Stimulated activated CD4-positive, alpha-beta T cell treated with anti-CD3 and anti-CD28 coated beads, Interleukin-1b, Interleukin-23, amount 100 ng/mL, for 24 hours (primary cell): ENCODE results near the gene ALG8.
"Not testable (repeated sequence)": the region's sequence is repeated elsewhere in the genome, so short reads cannot be mapped to it uniquely, and the experiment has no call there.

Experiments used
- DNase-seq, 4 experiments: peaks; one replicate each; pipeline ENCODE4 v3.0.0-alpha.2; 2020; ENCODE audit warnings: low read depth in 4 of 4, low spot score in 1 of 4

The ALG8 gene

DNA sequence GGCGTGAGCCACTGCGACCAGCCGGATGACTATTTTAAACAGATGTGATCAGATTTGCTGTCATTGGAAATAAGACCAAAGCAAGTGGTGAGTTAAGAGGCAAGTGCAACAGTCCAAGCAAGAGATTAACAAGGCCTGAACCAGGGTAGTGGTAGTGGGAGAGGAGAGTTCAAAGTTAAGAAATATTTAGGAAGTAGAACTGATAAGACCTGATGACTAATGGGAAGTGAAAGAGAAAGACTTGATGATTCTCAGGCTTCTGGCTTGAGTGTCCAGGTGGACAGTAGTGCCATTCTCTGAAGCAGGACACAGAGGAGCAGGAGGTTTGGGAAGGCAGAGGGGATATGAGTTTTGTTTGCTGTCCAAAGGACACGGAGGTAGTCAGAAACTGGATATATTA, 67.0 kb downstream of the ALG8 start:
- no peak for DNase-seq

DNA sequence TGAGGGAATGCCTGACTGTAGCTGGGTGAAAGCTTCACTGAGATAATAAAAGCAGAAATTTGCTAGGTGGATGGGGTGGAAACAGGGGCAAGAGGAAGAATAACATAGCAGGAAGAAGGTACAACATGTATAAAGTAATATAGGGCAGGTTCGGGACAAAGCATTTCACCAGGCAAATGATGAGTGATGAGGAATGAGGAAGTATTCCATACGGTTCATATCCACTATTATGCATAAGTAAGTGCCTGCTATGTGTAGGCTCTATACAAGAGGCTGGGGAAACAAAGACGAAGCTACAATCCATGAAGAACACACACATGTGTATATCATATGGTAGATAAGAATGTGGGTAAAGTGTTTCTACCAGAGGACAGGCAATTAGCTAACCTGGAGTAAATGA, 67.7 kb downstream of the ALG8 start:
- DNase-seq: no peak

DNA sequence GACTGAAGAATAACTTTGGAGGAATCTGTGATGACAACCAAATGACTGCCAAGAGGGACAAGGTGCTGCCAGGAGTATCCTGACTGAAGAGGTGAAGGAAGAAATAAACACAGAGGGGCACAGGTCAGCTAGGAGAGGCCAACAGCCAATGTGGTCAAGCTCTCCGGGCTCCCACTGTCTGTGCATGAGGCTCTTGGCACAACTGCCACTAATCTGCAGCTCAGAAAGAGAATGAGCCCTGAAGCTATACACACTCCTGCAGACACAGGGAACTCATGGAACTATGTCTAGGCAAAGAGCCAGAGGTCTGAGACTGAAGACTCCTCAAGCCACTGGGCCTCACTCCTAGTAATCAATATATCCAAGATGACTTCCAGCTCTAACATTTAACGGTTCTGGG, 68.8 kb downstream of the ALG8 start:
- no peak for DNase-seq

DNA sequence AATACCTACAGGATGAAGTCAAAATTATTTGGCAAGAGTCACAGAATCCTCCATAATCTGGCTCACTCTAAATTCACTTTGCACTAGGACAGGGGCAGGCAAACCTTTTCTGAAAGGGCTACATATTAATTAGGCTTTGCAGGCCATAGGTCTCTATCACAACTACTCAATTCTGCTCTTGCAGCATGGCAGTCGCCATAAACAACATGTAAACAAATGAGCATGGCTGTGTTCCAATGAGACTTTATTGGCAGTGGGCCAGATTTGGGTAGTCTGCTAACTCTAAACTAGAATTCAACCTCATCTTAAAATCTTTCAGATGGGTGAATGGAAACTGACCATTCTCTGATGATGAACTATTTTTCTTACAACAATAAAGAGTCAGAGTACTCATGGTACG, 70.0 kb downstream of the ALG8 start:
- no peak for DNase-seq

DNA sequence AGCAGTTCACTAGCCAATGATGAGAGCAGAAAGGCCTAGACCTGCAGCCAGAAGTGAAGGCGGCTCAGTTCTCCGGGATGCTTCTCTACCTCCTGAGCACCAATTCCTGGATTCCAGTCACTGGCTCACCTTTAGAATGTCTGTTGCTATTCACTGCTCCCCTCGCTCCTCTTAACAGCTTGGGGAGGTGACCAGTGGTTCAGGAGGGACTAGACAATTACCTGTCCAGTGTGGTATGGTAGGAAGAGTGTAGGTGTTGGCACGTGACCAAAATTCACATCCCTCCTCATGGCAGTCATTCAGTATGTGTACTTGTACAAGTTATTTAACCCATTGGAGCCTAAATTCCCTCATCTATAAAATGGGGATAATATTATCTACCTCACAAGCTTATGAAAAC, 71.7 kb downstream of the ALG8 start:
- no peak for DNase-seq

DNA sequence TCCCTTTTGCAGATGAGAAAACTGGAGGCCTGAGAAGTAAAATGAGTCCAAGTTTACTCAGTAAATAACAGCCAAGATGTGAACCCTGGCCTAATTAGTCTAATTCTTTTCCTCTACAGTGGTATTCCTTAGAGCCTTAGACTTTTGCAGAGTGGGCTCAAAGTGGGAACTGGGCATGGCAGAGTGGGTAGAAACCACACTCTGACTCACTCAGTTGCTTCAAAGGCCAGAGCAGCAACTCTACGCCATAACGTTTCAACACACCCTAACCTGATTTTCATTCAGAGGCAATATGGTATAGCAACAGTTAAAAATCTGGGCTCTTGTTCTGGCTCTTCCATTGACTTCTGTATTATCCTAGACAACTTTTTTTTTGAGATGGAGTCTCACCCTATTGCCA, 73.0 kb downstream of the ALG8 start:
- DNase-seq: no peak

DNA sequence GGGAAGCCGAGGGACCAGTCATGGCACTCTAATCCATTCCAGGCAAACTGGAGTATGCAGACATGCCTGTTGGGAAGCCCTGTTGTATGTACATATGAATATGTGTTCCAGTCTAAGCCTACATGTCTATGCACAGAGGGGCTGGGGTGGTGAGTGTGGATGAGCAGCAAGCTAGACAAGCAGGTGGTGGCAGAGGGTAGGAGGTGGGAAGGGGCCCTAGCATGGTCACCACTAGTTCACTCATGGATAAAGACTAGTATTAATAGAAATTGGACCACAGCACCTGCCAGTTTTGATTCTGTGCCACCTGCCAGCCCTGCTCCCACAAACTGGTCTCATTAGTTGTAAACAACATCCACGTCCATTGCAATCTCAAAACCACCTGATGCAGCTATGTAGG, 74.2 kb downstream of the ALG8 start:
- DNase-seq: no peak

DNA sequence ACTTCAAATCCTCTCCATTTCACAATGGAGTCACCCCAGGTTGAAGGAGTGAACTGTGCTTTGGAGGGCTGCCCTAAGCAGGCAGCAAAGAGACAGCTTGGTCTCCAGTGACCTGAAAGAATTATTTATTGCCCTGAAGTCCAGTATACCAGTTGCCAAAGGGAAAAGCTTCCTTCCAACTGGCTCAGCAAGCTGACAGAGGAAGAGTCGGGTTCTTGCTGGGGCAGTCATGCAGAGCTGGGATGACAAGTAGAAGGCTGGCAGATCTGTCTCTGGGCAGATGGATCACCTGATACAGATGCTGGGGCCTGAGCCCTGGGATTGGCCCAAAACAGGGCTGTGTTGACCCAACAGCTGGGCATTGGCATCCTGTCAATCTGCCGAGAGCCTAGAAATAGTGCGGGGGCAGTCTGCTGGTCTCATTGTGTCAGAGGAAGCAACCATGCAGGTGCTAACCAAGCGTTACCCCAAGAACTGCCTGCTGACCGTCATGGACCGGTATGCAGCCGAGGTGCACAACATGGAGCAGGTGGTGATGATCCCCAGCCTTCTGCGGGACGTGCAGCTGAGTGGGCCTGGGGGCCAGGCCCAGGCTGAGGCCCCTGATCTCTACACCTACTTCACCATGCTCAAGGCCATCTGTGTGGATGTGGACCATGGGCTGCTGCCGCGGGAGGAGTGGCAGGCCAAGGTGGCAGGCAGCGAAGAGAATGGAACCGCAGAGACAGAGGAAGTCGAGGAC, 75.8 kb downstream of the ALG8 start, which contains the start of gene THRSP:
Gene THRSP (plus strand): TSS at position 422 of the 742 bp plus-strand sequence. CDS start 21 bp downstream, at position 443.
- DNase-seq: no peak

DNA sequence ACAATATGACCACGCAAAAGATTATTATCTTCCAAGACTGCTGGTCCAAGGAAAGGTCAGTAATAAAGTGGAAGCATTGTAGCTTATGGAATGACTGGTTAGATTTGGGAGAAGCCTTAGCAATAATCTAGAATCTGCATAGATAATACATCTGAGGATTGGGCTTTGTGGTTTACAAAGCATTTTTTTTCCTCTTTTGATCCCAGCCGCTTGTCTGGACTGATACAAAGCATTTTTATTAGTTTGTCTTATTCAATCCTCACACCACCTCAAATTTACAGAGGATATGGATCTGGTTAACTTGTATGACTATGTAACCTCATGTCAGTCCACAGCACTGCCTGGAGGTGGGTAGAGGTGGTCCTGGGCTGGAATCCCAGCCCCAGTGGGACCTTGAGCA, 76.8 kb downstream of the ALG8 start:
- DNase-seq: no peak

DNA sequence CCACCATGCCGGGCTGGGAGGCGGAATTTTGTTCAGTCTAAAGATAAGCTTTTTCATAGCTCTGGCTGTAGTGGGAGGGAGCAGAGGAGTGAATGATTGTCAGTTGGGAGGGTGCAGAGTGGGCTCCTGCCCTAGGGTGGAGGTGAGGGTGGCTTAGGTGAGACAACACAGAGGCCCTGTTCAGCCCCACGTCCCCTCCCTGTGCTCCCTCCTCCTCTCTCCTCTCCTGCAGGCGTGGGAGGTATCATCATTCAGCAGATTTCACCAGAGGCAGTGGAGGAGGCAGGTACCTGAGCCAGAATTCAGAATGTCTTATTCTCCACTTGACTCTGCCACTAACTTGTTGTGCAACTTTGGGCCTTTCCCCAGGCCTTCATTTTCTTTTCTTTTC, 77.5 kb downstream of the ALG8 start:
- DNase-seq: no peak

DNA sequence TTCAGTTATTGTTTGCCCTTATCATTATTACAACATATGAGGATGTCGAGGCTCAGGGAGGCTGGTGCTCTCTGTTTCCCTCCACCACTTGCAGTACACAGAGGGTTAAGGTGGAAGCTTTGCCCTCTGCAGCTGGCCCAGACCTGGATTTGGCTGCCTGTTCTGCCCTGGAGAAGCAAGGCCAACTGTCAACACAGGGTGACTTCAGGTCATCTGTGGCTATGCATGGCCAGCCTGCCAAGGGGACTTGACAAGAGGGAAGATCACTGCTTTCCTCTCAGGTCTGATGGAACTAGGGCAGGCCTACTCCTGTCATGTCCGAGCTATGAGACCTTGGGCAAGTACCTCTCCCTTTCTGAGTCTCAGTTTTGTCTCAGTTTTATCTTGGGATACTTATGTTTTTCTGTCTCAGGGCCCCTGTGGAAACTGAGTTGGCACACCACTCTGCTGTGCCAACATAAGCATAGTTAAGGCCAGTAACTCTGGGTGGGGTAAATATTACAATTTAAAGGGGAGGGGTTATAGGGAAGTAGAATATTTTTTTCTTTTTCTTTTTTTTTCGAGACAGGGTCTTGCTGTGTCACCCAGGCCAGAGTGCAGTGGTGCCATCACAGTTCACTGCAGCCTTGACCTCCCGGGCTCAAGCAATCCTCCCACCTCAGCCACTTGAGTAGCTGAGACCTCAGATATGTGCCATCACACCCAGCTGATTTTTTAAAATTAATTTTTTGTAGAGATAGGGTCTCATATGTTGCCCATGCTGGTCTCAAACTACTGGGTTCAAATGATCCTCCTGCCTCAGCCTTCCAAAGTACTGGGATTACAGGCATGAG, 78.1 kb downstream of the ALG8 start:
- no peak for DNase-seq

DNA sequence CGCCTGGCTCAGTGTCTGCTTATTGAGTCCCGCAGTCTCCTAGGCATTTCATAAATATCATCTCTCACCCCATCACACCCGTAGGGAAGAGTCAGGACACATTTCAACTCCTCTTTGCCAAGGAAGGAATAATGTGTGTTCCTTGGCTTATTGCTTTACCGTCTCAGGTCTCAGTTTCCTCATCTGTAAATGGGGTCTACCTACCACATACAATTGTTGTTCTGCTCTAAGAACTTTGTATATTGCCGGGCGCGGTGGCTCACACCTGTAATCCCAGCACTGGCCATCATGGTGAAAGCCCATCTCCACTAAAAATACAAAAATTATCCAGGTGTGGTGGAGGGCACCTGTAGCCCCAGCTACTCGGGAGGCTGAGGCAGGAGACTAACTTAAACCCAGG, 78.9 kb downstream of the ALG8 start:
- DNase-seq: no peak

DNA sequence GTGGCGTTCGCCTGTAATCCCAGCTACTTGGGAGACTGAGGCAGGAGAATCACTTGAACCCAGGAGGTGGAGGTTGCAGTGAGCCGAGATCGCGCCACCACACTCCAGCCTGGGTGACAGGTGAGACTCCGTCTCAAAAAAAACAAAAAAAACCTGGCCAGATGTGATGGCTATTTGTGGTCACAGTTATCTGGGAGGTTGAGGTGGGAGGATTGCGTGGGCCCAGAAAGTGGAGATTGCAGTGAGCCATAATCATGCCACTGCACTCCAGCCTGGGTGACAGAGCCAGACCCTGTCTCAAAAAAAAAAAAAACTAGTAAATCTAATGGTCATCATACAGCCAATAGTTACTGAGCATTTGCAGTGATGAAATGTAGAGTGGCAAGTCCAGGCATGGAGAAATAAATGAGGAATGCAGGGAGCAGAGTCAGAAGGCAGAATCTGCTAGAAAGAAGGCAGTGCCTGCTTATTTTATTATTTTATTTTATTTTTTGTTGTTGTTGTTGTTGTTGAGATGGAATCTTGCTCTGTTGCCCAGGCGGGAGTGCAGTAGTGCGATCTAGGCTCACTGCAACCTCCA, 79.6 kb downstream of the ALG8 start:
- DNase-seq: not testable (repeated sequence)

DNA sequence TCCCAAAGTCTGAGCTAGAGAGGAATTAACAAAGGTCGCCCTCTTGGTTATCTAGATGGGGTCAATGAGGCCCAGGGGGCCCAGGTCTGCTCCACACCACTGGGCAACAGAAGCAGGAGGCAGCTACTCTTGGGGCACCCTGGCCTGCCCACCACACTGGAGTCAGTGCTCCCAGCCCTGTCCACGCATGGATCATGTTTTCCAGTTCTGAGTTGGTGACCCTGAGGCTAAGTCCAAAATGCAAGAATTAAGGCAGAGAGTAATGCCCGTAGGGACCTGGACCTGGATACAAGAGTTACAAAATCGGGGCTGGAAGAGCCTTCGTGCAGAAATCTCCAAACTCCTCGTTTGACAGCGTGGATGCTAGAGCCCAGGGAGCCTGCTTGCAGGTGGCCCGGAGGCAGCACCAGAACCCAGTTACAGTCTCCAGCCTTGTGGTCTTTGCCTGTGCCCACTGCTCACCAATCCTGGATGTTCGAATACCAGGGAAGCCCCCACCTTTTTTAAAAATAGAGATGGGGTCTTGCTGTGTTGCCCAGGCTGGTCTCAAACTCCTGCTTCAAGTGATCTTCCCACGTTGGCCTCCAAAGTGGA, 81.9 kb downstream of the ALG8 start:
- DNase-seq: no peak

DNA sequence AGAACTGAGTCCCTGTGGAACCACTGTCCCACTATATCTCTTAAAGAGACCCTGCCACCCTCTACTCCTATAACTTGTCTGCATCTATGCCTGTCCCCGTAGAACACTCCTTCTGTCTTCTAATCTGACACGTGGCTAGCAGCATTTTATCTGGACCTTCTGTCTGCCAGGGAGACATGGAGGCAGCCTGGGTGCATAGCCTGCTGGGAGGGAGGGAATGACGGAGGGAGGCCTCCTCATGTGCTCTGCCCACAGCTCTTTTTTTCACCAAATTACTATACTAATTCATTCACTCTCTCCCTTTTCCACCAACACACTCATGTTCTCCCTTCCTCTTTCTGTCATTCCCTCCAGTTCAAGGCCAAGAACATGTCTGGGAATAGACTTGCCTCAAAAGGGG, 83.3 kb downstream of the ALG8 start:
- no peak for DNase-seq

DNA sequence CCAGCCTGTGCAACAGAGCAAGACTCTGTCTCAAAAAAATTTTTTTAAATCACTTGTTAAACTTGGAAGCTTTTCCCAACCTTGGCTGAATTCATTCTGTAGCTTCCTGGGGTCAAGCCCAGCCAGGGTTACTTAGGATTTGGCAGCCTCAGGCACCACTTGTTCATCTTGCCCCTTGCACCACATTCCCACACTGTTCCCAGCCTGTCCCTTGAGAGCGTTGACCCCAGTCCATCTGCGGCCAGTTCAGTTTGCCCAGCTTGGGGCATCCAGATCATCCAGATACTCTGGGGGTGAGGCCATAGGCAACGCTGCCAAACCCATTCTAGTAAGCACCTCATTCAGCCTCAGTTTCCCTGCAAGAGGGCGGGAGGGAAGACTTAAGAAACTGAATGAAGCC, 84.5 kb downstream of the ALG8 start:
- DNase-seq: no peak

DNA sequence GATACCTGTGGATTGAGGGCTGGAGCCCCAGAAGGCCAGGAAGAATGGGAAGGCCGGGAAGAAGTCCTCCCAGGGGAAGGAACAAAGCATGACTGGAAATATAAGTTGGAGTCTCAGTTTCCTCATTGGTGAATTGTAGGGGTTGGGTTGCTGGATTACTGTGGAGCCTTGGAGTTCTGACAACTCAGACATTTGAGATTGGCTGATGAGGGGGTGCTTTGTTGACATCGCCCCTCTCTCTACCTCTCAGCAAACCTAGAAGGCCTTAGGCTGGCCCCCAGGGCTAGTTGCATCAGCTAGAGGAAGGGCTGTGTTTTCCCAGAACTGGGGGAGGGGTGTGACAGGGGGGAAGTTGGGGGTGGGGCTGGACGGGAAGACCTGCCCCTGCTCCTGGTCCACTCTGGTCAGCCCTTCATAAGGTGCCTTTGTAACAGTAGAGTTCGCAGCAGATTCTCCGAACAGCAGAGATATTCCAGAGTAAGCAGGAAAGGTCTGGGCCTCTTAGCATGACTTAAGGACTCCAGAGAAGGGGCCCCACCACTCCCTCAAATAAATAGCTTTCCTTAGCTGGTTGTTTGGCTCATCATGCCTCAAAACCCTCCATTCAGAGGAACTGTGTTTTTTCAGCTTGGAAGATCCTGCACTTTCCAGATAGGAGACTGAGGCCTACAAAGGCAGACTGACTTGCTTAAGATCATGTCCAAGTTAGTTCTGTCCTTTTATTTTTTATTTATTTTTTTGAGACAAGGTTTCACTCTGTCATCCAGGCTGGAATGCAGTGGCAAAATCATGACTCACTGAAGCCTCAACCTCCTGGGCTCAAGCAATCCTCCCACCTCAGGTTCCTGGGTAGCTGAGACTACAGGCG, 88.2 kb downstream of the ALG8 start:
- DNase-seq: no peak
